ENCODE measurements around the gene H1-8. TPM values are rescaled to one million over a fixed set of nuclear protein-coding genes. Genes with fewer than 3 reads are reported as not detected.
A peak's percentile ranks its signal among the peaks of the same experiment; 100 is the strongest.

The H1-8 gene
- total RNA-seq, 4 donors from 2014 or later: not detected

GRCh38 chr3:129581623-129582022 is 38.6 kb downstream of the H1-8 start:
- Histone ChIP-seq H3K36me3 (peaks cover 0 to 100% (median 6%) of the 10 kb centered on the region in 3 donors), H3K27me3 (no peaks in the 10 kb centered on the region), H3K9me3 (no peaks in the 10 kb centered on the region), H3K4me1 (peaks cover 0 to 51% (median 27%) of the 10 kb centered on the region in 4 donors), H3K4me3 (no peak overlapping the region), H3K27ac (peak overlapping the region in 1 of 4 donors; percentile 2)
- DNase-seq (ENCODE audit: low spot score in 2 of 2): no peak
- TF ChIP-seq CTCF (IDR thresholded peaks at IDR 0.05) (no peak), EP300 (IDR thresholded peaks at IDR 0.05) (no peak), POLR2A (IDR thresholded peaks at IDR 0.05) (no peak)
- 89 to 95% methylated on average over 8 of the region's 8 CpGs for WGBS, 2 donors

GRCh38 chr3:129582799-129583198 is 39.8 kb downstream of the H1-8 start:
- Histone ChIP-seq H3K4me1 (peaks cover 0 to 51% (median 26%) of the 10 kb centered on the region in 4 donors), H3K4me3 (no peak overlapping the region), H3K36me3 (peaks cover 0 to 96% (median 6%) of the 10 kb centered on the region in 3 donors), H3K27me3 (no peaks in the 10 kb centered on the region), H3K9me3 (no peaks in the 10 kb centered on the region), H3K27ac (peak overlapping the region in 2 of 4 donors; percentile 12 to 27)
- DNase-seq (ENCODE audit: low spot score in 2 of 2): no peak
- TF ChIP-seq POLR2A (IDR thresholded peaks at IDR 0.05) (no peak), CTCF (IDR thresholded peaks at IDR 0.05) (no peak), EP300 (IDR thresholded peaks at IDR 0.05) (no peak)
- 63 to 84% methylated on average over 5 of the region's 5 CpGs for WGBS, 2 donors

- Histone ChIP-seq H3K27ac (peak overlapping the region in 2 of 4 donors; percentile 27 to 43), H3K36me3 (peaks cover 0 to 96% (median 6%) of the 10 kb centered on the region in 3 donors), H3K4me3 (no peak overlapping the region), H3K9me3 (no peaks in the 10 kb centered on the region), H3K27me3 (no peaks in the 10 kb centered on the region), H3K4me1 (peaks cover 0 to 51% (median 26%) of the 10 kb centered on the region in 4 donors)
- TF ChIP-seq EP300 (IDR thresholded peaks at IDR 0.05) (no peak), POLR2A (IDR thresholded peaks at IDR 0.05) (no peak), CTCF (IDR thresholded peaks at IDR 0.05) (no peak)
- WGBS, 2 donors: 85 to 86% methylated on average over 9 of the region's 9 CpGs
- DNase-seq (ENCODE audit: low spot score in 2 of 2): no peak
Measured at GRCh38 chr3:129583289-129583688, 40.3 kb downstream of the H1-8 start.

- WGBS, 2 donors: 78 to 94% methylated on average over 3 of the region's 3 CpGs
- Histone ChIP-seq H3K36me3 (peaks cover 0 to 92% (median 6%) of the 10 kb centered on the region in 3 donors), H3K9me3 (no peaks in the 10 kb centered on the region), H3K4me1 (peaks cover 0 to 51% (median 30%) of the 10 kb centered on the region in 4 donors), H3K27me3 (no peaks in the 10 kb centered on the region), H3K4me3 (no peak overlapping the region), H3K27ac (no peak overlapping the region)
- no peak for DNase-seq (ENCODE audit: low spot score in 2 of 2)
- TF ChIP-seq POLR2A (IDR thresholded peaks at IDR 0.05) (no peak), EP300 (IDR thresholded peaks at IDR 0.05) (no peak), CTCF (IDR thresholded peaks at IDR 0.05) (no peak)
Measured at GRCh38 chr3:129584631-129585030, 41.7 kb downstream of the H1-8 start.

GRCh38 chr3:129585949-129586657 is 43.1 kb downstream of the H1-8 start:
- TF ChIP-seq POLR2A (IDR thresholded peaks at IDR 0.05) (no peak), CTCF (IDR thresholded peaks at IDR 0.05) (no peak), EP300 (IDR thresholded peaks at IDR 0.05) (no peak)
- DNase-seq (ENCODE audit: low spot score in 2 of 2): no peak
- Histone ChIP-seq H3K4me1 (peaks cover 0 to 57% (median 38%) of the 10 kb centered on the region in 4 donors), H3K27me3 (no peaks in the 10 kb centered on the region), H3K9me3 (no peaks in the 10 kb centered on the region), H3K36me3 (peaks cover 0 to 77% (median 6%) of the 10 kb centered on the region in 3 donors), H3K27ac (peak overlapping the region in 1 of 4 donors; percentile 89), H3K4me3 (no peak overlapping the region)
- WGBS, 2 donors: 91 to 92% methylated on average over 15 to 27 of the region's 27 CpGs

All from tibial nerve (tissue), 4 donors.